Left lung (tissue), 10 donors: ENCODE data around the gene ZNF148. TPM values are rescaled to one million over a fixed set of nuclear protein-coding genes. Genes with fewer than 3 reads are reported as not detected.

Experiments
- ATAC-seq: fragments of 200-7000 bp; cut with Tn5 transposase; one replicate; pipeline ENCODE4 v1.9.1; 2020; ENCODE audit warnings: moderate library complexity
- DNase-seq, 4 donors: peaks; one replicate each; pipeline ENCODE4 v3.0.0-alpha.2; 2013 to 2020
- H3K27ac ChIP-seq, 2 donors: fragments of 200-600 bp; sonication (generic) in 1 of 2; one replicate each; pipeline versions ENCODE4 v1.5.0 to v1.8.0; 2020 to 2021
- H3K27me3 ChIP-seq, 2 donors: fragments of 200-600 bp; sonication (generic) in 1 of 2; one replicate each; pipeline versions ENCODE4 v1.5.0 to v1.8.0; 2020 to 2021
- H3K36me3 ChIP-seq, 2 donors: fragments of 200-600 bp; sonication (generic) in 1 of 2; one replicate each; pipeline versions ENCODE4 v1.5.0 to v1.8.0; 2020 to 2021
- H3K4me1 ChIP-seq, 2 donors: fragments of 200-600 bp; one replicate each; pipeline ENCODE4 v1.8.0; 2021
- H3K4me3 ChIP-seq, 2 donors: fragments of 200-600 bp; sonication (generic) in 1 of 2; one replicate each; pipeline versions ENCODE4 v1.5.0 to v1.8.0; 2020 to 2021; ENCODE audit warnings: mild to moderate bottlenecking in 1 of 2
- H3K9me3 ChIP-seq, 2 donors: fragments of 200-600 bp; sonication (generic) in 1 of 2; one replicate each; pipeline versions ENCODE4 v1.5.0 to v1.8.0; 2020 to 2021
- CTCF ChIP-seq, 2 donors: fragments of 200-600 bp; sonication (generic) in 1 of 2; IDR thresholded peaks; one replicate each; pipeline versions ENCODE4 v1.5.0 to v1.8.0; 2021; ENCODE audit warnings: antibody characterized with exemption in 2 of 2
- intact Hi-C, 2 donors: fragments of 100-400 bp; cut with DNase I; formaldehyde crosslinking; loops; one replicate each; pipeline versions ENCODE4 v1.11.2 to v1.14.2; 2022
- polyA plus RNA-seq, 6 donors: library from polyadenylated mRNA; unstranded; fragments of 120-200 nt; gene quantifications; one replicate each; pipeline ENCODE4 v1.2.1, GENCODE V29; 2013; ENCODE audit not compliant: insufficient read length in 6 of 6
- total RNA-seq, 2 donors: library from RNA; stranded (reverse); fragmentation: NEBNext Ultra II Directional; extraction: Animal tissue kit (Norgen Biotek cat#: 25700); gene quantifications; one replicate each; pipeline ENCODE4 v1.2.1, GENCODE V29; 2021
- donor health status: DM: no; HTN: yes; CAD: no.
- donor health status: DM: no; HTN: no; CAD: no.

The ZNF148 gene
- total and polyA plus RNA-seq, 8 donors, result 35.2 to 44.9 (median 40.3) TPM

- TF ChIP-seq CTCF (IDR thresholded peaks at IDR 0.05), result no peak
- intact Hi-C loops, result no loop called here
- Histone ChIP-seq H3K27me3 (no peaks in the 10 kb centered on the region), H3K27ac (no peak overlapping the region), H3K36me3 (peaks cover 0 to 5% of the 10 kb centered on the region in 2 donors), H3K9me3 (no peaks in the 10 kb centered on the region), H3K4me1 (peaks cover 0 to 5% of the 10 kb centered on the region in 2 donors), H3K4me3 (no peak overlapping the region)
- ATAC-seq, result no peak
- DNase-seq, result peak in 2 of 4 donors; percentile 14 to 32
Observed at GRCh38 chr3:125262161-125262560, 113.0 kb downstream of the ZNF148 start.

DNA sequence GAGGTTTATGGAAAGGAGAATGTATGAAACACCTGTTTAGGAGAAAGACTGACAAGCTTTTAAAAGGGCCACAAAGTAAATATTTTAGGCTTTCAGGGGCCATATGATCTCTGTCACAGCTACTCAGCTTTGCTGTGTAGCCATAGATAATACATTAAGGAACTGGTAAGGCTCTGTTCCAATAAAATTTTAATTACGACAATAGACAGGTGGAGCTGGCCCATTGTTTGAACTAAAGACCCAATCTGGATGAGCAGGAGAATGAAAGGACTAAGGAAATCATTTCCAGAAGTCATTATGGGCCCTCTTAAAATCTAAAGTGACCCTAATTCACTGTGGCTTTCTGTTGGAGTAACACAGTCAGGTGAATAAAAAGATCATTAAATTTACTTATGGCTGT lies 114.1 kb downstream of the ZNF148 start:
- peaks cover 0 to 5% of the 10 kb centered on the region in 2 donors for H3K4me1 ChIP-seq
- ATAC-seq (no peak), DNase-seq (no peak)
- H3K36me3 ChIP-seq, result peaks cover 0 to 5% of the 10 kb centered on the region in 2 donors
- H3K9me3 ChIP-seq, result peaks cover 0 to 5% of the 10 kb centered on the region in 2 donors
- H3K27ac ChIP-seq, result no peak overlapping the region
- H3K27me3 ChIP-seq, result no peaks in the 10 kb centered on the region
- intact Hi-C loops, result no loop called here
- H3K4me3 ChIP-seq, result no peak overlapping the region
- no peak for TF ChIP-seq CTCF (IDR thresholded peaks at IDR 0.05)

GRCh38 chr3:125260158-125260557 lies 115.0 kb downstream of the ZNF148 start:
- ATAC-seq, result no peak
- intact Hi-C loops, result no loop called here
- Histone ChIP-seq H3K36me3 (peaks cover 0 to 5% of the 10 kb centered on the region in 2 donors), H3K27me3 (no peaks in the 10 kb centered on the region), H3K27ac (no peak overlapping the region), H3K9me3 (peaks cover 0 to 5% of the 10 kb centered on the region in 2 donors), H3K4me3 (no peak overlapping the region), H3K4me1 (peaks cover 0 to 5% of the 10 kb centered on the region in 2 donors)
- no peak for TF ChIP-seq CTCF (IDR thresholded peaks at IDR 0.05)
- no peak for DNase-seq

DNA sequence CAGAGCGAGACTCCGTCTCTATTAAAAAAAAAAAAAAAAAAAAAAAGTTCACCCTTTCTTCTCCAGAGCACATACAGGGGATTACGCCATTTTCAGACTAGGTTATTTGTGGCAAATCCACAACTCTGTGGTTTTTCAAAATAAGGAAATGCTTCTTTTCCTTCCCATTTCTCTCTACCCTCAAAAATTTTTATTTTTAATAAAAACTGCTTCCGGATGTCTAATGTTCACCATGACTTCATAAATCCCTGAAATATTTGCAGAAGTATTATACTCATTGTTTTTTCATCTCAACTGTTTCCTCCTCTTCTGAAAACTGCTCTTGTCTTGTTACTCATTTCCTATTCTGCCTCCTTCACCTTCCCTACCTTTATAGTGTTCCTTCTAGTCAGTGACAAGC lies 117.6 kb downstream of the ZNF148 start:
- intact Hi-C loops, result no loop called here
- no peak for DNase-seq
- H3K36me3 ChIP-seq, result no peaks in the 10 kb centered on the region
- no peak overlapping the region for H3K4me3 ChIP-seq
- no peak overlapping the region for H3K27ac ChIP-seq
- H3K27me3 ChIP-seq, result no peaks in the 10 kb centered on the region
- no peak for ATAC-seq
- no peak for TF ChIP-seq CTCF (IDR thresholded peaks at IDR 0.05)
- peaks cover 0 to 5% of the 10 kb centered on the region in 2 donors for H3K9me3 ChIP-seq
- peaks cover 0 to 5% of the 10 kb centered on the region in 2 donors for H3K4me1 ChIP-seq

GRCh38 chr3:125256675-125257074 lies 118.5 kb downstream of the ZNF148 start:
- H3K27me3 ChIP-seq, result no peaks in the 10 kb centered on the region
- no peak overlapping the region for H3K27ac ChIP-seq
- peaks cover 0 to 5% of the 10 kb centered on the region in 2 donors for H3K4me1 ChIP-seq
- H3K4me3 ChIP-seq, result no peak overlapping the region
- no peaks in the 10 kb centered on the region for H3K36me3 ChIP-seq
- DNase-seq, result no peak
- intact Hi-C loops, result no loop called here
- ATAC-seq, result no peak
- TF ChIP-seq CTCF (IDR thresholded peaks at IDR 0.05), result no peak
- H3K9me3 ChIP-seq, result peaks cover 0 to 5% of the 10 kb centered on the region in 2 donors
